OCI-LY3 (cell line): ENCODE measurements around the gene LTBP3.

Experiments used
- CTCF ChIP-seq: fragments of 200-600, 300-600 bp; sonication (generic); IDR thresholded peaks from 2 replicates; pipeline ENCODE4 v1.5.1; 2014; ENCODE audit warnings: antibody characterized with exemption, low read length, low read depth
- EZH2phosphoT487 ChIP-seq: fragments of 200-600 bp; shearing (Covaris generic); IDR thresholded peaks from 2 replicates; pipeline ENCODE4 v1.6.1; 2018; ENCODE audit warnings: antibody characterized with exemption, mixed run types, low read depth

GRCh38 chr11:65557280-65558001 is 718 bp downstream of the LTBP3 start:
- no peak for TF ChIP-seq EZH2phosphoT487
- TF ChIP-seq CTCF = no peak
